Right lobe of liver (tissue), 6 donors: ENCODE measurements around the gene DDR2. TPM values are rescaled to one million over a fixed set of nuclear protein-coding genes. Genes with fewer than 3 reads are reported as not detected.

Source experiments
- ATAC-seq, 4 donors: fragments of 200-7000 bp; cut with Tn5 transposase; one replicate each; pipeline ENCODE4 v1.9.1; 2020; ENCODE audit warnings: mild to moderate bottlenecking in 4 of 4, moderate library complexity in 4 of 4
- DNase-seq, 3 donors: peaks; one replicate each; pipeline ENCODE4 v3.0.0-alpha.2; 2020
- H3K27ac ChIP-seq, 3 donors: fragments of 200-600 bp; one replicate each; pipeline ENCODE4 v1.8.0; 2022
- H3K27me3 ChIP-seq, 2 donors: fragments of 200-600 bp; one replicate each; pipeline ENCODE4 v1.8.0; 2022
- H3K36me3 ChIP-seq, 4 donors: fragments of 200-600 bp; sonication (generic) in 1 of 4; one replicate each; pipeline versions ENCODE4 v1.5.1 to v1.8.0; 2017 to 2022; ENCODE audit warnings: control low read depth in 1 of 4
- H3K4me1 ChIP-seq, 4 donors: fragments of 200-600 bp; sonication (generic) in 1 of 4; one replicate each; pipeline versions ENCODE4 v1.5.1 to v1.8.0; 2017 to 2022; ENCODE audit warnings: control low read depth in 1 of 4
- H3K4me3 ChIP-seq, 3 donors: fragments of 200-600 bp; one replicate each; pipeline ENCODE4 v1.8.0; 2022
- H3K9me3 ChIP-seq, 4 donors: fragments of 200-600 bp; sonication (generic) in 1 of 4; one replicate each; pipeline versions ENCODE4 v1.5.1 to v1.8.0; 2017 to 2022; ENCODE audit warnings: control low read depth in 1 of 4
- CTCF ChIP-seq, 4 donors: fragments of 200-600 bp in 3 of 4; fragments of 450-650 bp in 1 of 4; IDR thresholded peaks; one replicate each; pipeline versions ENCODE4 v1.5.1 to v1.8.0; 2016 to 2022; ENCODE audit warnings: antibody characterized with exemption in 4 of 4, mild to moderate bottlenecking in 2 of 4
- POLR2A ChIP-seq: fragments of 450-650 bp; IDR thresholded peaks from one replicate; pipeline ENCODE4 v1.6.1; 2017; ENCODE audit warnings: antibody characterized with exemption, mild to moderate bottlenecking
- WGBS: methylation state at CpG from one replicate; pipeline ENCODE4 v1.1.6; 2018; ENCODE audit warnings: low coverage, low lambda C conversion rate; ENCODE audit not compliant: insufficient coverage; ENCODE audit errors: missing lambda C conversion rate; 5-methylcytosine and 5-hydroxymethylcytosine counted together
- intact Hi-C, 2 donors: fragments of 100-400 bp; cut with DNase I; formaldehyde crosslinking; loops; one replicate each; pipeline versions ENCODE4 v1.11.2 to v1.14.1; 2022
- total RNA-seq, 6 experiments: library from RNA; depleted of rRNA in 2 of 6; stranded (reverse); fragments of >200 nt in 2 of 6; fragmentation: NEBNext Ultra II Directional in 3 of 6; extraction: Animal tissue kit (Norgen Biotek cat#: 25700) in 3 of 6; gene quantifications; one replicate each; pipeline versions ENCODE4 v1.1.0 to v1.2.4, GENCODE V29; 2016 to 2023
- donor health status: DM: no; HTN: yes; CAD: no.
- donor health status: DM: no; HTN: no; CAD: no.
- donor health status: DM: no; HTN: no; CAD: no.
- donor health status: DM: no; HTN: yes; CAD: no.
- donor health status: DM: no; HTN: yes; CAD: no.

The DDR2 gene
- total RNA-seq, 6 experiments from 2014 or later = 2.7 to 4.7 (median 3.1) TPM

- Histone ChIP-seq H3K36me3 (no peaks in the 10 kb centered on the region), H3K27me3 (no peaks in the 10 kb centered on the region), H3K4me1 (peaks cover 0 to 16% (median 0%) of the 10 kb centered on the region in 4 donors), H3K4me3 (no peak overlapping the region), H3K27ac (no peak overlapping the region), H3K9me3 (no peaks in the 10 kb centered on the region)
- DNase-seq = no peak
- TF ChIP-seq CTCF (IDR thresholded peaks at IDR 0.05) (no peak), POLR2A (no peak)
- WGBS = 61% methylated on average over 4 of the region's 4 CpGs
- intact Hi-C loops = no loop called here
- ATAC-seq = no peak
Measured at GRCh38 chr1:162709132-162709860, 77.0 kb downstream of the DDR2 start.

- intact Hi-C loops = no loop called here
- no peaks in the 10 kb centered on the region for H3K9me3 ChIP-seq
- 60% methylated on average over 1 of the region's 1 CpG for WGBS
- no peak overlapping the region for H3K27ac ChIP-seq
- H3K36me3 ChIP-seq = no peaks in the 10 kb centered on the region
- ATAC-seq (no peak), DNase-seq (no peak)
- H3K27me3 ChIP-seq = no peaks in the 10 kb centered on the region
- H3K4me3 ChIP-seq = no peak overlapping the region
- TF ChIP-seq CTCF (IDR thresholded peaks at IDR 0.05) = no peak
- TF ChIP-seq POLR2A = no peak
- H3K4me1 ChIP-seq = peaks cover 0 to 13% (median 0%) of the 10 kb centered on the region in 4 donors
Measured at GRCh38 chr1:162709870-162710269, 77.6 kb downstream of the DDR2 start.

- intact Hi-C loops = no loop called here
- Histone ChIP-seq H3K4me1 (peaks cover 0 to 9% (median 0%) of the 10 kb centered on the region in 4 donors), H3K36me3 (no peaks in the 10 kb centered on the region), H3K27ac (no peak overlapping the region), H3K4me3 (no peak overlapping the region), H3K27me3 (no peaks in the 10 kb centered on the region), H3K9me3 (no peaks in the 10 kb centered on the region)
- TF ChIP-seq CTCF (IDR thresholded peaks at IDR 0.05) (no peak), POLR2A (no peak)
- DNase-seq (no peak), ATAC-seq (no peak)
- 80% methylated on average over 1 of the region's 1 CpG for WGBS
Measured at GRCh38 chr1:162710345-162710744, 78.1 kb downstream of the DDR2 start.

- ATAC-seq (no peak), DNase-seq (no peak)
- H3K4me3 ChIP-seq = no peak overlapping the region
- H3K36me3 ChIP-seq = no peaks in the 10 kb centered on the region
- H3K4me1 ChIP-seq = peaks cover 0 to 6% (median 0%) of the 10 kb centered on the region in 4 donors
- no peak overlapping the region for H3K27ac ChIP-seq
- intact Hi-C loops = no loop called here
- no peaks in the 10 kb centered on the region for H3K9me3 ChIP-seq
- TF ChIP-seq POLR2A (no peak), CTCF (IDR thresholded peaks at IDR 0.05) (no peak)
- WGBS = 74% methylated on average over 4 of the region's 4 CpGs
- no peaks in the 10 kb centered on the region for H3K27me3 ChIP-seq
Measured at GRCh38 chr1:162710780-162711465, 78.7 kb downstream of the DDR2 start.
